ENCODE measurements around the gene HNRNPH2.

Gene HNRNPH2

GRCh38 chrX:101385795-101386541, 22.1 kb upstream of the HNRNPH2 start, which contains the start of gene BTK:
Gene BTK, minus strand, starts transcription at chrX:101386191. Its CDS starts 10,907 bp downstream, at chrX:101375284.
- peak within 1 kb of the TSS; percentile 28 for H3K4me3 ChIP-seq
- no peak for TF ChIP-seq CTCF (IDR thresholded peaks at IDR 0.05)
- H3K27ac ChIP-seq, result peak within 1 kb of the TSS in 1 of 2 donors; percentile 22
- DNase-seq (ENCODE audit: low spot score), result no peak

DNA sequence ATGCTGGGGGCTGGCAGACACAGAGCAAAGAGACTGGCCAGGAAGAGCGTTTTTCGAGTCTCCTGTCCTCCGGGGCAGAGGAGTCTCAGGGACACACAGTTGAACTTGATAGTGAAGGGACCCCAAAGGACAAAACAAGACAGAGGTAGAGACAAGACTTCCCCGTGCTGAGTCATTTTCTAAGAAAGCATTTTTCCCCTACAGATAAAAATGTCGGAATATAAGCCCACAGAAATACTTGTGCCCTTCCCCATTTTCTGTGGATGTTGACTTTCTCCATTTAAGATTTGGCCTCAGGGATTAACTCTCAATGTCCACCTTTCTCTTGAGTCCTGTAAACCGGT, 21.5 kb upstream of the HNRNPH2 start:
- Histone ChIP-seq H3K27ac (no peak overlapping the region), H3K4me3 (no peak overlapping the region)
- TF ChIP-seq CTCF (IDR thresholded peaks at IDR 0.05), result no peak
- no peak for DNase-seq (ENCODE audit: low spot score)

GRCh38 chrX:101388604-101389003, 19.4 kb upstream of the HNRNPH2 start:
- TF ChIP-seq CTCF (IDR thresholded peaks at IDR 0.05), result no peak
- Histone ChIP-seq H3K4me3 (no peak overlapping the region), H3K27ac (no peak overlapping the region)
- DNase-seq (ENCODE audit: low spot score), result no peak

DNA sequence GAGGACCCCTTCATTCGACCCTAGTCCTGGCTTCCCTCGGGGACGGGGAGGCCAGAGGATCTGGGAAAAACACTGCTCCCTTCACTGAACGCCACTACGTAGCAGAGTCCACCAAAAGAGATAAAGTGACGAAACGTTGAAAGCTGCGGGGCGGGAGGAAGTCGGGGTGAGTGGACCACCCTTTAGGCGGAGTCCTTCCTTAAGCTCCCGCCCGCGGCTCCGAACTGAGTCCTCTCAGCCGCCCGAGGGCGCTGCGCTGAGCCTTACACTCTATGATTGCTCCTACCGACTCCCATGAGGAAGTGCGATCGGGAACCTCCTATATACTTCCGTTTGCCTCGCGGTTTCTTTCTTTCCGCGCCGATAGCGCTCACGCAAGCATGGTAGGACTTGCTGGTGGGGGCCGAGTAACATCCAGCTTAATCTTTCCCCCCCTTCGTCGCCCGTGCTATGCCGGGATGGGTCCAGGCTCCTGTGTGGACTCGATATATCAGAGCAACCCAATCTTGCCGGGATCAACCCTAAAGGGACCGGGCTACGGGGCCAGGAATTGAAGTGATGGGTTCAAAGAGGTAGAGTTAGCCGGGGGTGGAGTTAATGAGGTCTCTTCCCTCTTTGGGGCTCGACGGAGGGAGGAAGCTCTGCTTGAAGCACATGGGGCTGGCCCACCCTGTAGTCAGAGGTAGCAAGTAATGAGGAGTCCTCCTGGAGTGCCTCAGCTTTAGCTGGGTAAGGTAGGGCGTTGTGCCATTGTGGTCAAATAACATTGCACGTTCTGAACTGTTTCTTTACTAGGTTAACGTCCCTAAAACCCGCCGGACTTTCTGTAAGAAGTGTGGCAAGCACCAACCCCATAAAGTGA, 17.1 kb upstream of the HNRNPH2 start, which contains the start of gene RPL36A:
Gene RPL36A (plus strand): TSS at position 348 of the 862 bp plus-strand sequence. CDS start 33 bp downstream, at position 381.
- DNase-seq (ENCODE audit: low spot score), result peak; percentile 87
- Histone ChIP-seq H3K27ac (peak within 1 kb of the TSS; percentile 57 to 81), H3K4me3 (peak within 1 kb of the TSS; percentile 71)
- TF ChIP-seq CTCF (IDR thresholded peaks at IDR 0.05), result peak; percentile 49

DNA sequence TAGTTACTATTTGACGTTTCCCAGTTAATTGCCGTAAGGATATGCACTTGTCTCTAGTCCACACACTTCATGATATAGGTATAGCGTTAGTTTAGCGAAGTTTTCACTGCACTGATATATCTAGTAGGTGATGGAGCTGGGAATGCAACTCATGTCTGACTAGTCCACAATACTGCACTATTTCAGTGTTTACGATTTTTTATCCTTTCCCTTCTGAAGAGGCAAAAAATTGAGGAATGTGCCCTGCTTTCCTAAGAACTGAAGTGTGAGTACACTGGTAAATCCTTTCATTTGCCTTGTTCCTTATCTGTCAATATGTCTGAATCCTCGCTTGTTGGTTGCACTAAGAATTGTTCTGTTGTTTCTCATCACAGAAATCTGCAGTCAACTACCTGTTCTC, 16.2 kb upstream of the HNRNPH2 start:
- Histone ChIP-seq H3K27ac (peak overlapping the region; percentile 57 to 81), H3K4me3 (peak overlapping the region; percentile 71)

More for the DNA sequence above, 16.2 kb upstream of the HNRNPH2 start:
- TF ChIP-seq CTCF (IDR thresholded peaks at IDR 0.05), result no peak
- no peak for DNase-seq (ENCODE audit: low spot score)

All from coronary artery (tissue), 2 donors.